HG02852 (cell line): Measurements from ENCODE around the gene TSSK3.

ENCODE experiments used
- ATAC-seq: cut with Tn5 transposase; IDR thresholded peaks from one replicate; pipeline ENCODE4 v1.9.1; 2021; ENCODE audit warnings: mild to moderate bottlenecking, moderate library complexity; ENCODE audit not compliant: unreplicated experiment

Gene TSSK3, protein sequence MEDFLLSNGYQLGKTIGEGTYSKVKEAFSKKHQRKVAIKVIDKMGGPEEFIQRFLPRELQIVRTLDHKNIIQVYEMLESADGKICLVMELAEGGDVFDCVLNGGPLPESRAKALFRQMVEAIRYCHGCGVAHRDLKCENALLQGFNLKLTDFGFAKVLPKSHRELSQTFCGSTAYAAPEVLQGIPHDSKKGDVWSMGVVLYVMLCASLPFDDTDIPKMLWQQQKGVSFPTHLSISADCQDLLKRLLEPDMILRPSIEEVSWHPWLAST

DNA sequence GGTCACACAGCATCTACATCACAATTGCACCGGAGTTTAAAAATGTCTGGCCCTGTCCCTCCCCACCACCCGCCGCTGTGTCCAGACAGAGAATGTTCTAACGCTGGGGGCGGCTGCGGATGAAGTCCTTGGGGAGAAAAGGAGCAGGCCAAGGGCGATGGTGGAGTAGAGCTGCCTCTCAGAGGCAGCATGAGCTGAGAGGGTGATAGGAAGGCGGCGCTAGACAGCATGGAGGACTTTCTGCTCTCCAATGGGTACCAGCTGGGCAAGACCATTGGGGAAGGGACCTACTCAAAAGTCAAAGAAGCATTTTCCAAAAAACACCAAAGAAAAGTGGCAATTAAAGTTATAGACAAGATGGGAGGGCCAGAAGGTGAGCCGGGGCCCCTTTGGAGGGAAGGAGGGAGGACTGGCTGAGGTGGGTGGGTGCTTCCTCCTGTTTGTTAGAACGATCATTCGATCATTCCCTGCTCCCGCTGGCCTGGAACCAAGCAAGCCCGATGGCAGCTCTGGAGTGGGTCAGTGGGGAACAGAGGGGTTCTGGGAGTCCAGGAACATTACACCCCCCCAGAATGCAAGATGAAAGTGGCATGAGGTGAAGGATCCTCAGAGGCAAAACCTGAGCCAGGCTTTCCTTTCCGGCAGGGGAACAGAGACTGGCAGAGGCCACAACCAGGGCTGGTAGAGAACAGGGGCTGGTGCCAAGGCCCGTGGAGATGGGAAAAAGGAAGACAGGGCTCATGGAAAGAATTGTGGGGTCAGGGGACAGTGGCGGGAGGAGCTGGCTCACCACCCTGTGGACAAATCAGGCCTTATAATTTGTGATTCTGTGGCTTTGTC, at the start of gene TSSK3, which contains the start of gene FAM229A:
Gene TSSK3 (plus strand): TSS at position 66 of the 840 bp plus-strand sequence. CDS start 163 bp downstream, at position 229.
Gene FAM229A (minus strand): TSS at position 12 of the 840 bp plus-strand sequence. CDS start 394 bp downstream, outside the sequence.
- ATAC-seq = no peak

GRCh38 chr1:32316903-32317277, 45.4 kb upstream of the TSSK3 start:
- peak; percentile 31 for ATAC-seq

DNA sequence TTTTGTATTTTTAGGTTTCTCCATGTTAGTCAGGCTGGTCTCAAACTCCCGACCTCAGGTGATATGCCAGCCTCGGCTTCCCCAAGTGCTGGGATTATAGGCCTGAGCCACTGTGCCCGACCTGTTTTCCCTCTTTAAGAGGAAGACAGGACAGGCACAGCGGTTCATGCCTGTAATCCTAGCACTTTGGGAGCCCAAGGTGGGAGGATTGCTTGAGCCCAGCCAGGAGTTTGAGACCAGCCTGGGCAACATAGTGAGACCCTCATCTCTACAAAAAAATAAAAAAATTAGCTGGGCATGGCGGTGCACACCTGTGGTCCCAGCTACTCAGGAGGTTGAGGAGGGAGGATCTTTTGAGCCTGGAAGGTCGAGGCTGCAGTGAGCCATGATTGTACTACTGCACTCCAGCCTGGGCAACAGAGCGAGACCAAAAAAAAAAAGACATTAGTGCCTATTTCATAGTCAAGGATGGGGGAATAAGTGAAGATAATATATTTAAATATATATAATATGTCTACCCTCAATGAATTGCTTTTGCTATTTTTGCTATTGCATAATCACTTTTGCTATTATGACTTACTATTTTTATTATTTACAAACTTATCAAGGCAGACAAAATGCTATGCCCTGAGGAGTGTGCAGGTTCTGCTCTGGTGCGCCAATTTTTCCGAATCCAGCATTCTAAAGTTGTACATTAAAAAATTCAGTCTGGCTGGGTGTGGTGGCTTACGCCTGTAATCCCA, 44.0 kb upstream of the TSSK3 start:
- ATAC-seq = no peak

DNA sequence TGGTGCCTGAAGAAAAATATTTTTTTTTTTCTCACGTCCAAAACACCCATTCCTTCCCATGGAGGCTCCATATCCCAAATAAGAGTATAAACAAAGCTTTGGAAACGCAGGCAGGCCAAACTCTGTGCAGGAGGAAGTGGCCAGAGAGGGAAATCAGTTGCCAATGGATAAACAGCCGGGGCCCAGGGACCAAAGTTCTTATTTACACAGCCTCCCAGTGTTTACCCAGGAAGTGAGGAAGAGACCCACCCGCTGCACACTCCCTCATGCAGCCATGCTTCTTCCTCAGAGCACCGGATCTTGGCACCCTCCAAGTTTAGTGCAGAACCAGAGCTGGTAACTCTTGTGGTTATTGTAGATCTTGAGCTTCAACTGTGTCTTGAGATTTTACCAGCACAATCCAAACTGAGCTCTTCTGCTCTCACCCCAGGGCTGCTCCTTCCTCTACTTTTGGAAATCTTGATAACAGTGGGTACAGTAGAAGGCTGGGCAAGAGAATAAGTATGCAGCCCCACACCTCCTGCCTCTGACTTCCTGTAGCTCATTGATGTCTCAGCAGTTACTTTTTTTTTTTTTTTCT, 40.5 kb upstream of the TSSK3 start:
- no peak for ATAC-seq

DNA sequence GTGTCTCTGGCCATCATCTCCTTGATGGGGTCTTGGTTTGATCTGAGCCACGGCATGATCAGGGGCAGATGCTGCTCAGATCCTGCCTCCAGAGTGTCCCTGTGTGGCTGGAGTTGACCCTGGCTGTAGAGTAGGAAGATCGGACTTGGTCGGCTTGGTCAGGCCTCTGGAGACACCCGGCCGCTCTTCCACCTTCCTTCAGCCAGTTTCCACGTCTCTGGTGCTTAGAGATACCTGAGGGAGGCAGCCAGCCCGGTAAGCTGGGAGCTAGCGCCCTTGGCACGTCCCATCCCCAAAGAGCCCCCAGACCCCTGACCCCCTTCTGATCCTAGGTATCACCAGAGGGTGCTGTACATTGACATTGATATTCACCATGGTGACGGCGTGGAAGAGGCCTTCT, 35.1 kb upstream of the TSSK3 start:
- no peak for ATAC-seq

GRCh38 chr1:32329931-32330466, 32.3 kb upstream of the TSSK3 start:
- no peak for ATAC-seq

DNA sequence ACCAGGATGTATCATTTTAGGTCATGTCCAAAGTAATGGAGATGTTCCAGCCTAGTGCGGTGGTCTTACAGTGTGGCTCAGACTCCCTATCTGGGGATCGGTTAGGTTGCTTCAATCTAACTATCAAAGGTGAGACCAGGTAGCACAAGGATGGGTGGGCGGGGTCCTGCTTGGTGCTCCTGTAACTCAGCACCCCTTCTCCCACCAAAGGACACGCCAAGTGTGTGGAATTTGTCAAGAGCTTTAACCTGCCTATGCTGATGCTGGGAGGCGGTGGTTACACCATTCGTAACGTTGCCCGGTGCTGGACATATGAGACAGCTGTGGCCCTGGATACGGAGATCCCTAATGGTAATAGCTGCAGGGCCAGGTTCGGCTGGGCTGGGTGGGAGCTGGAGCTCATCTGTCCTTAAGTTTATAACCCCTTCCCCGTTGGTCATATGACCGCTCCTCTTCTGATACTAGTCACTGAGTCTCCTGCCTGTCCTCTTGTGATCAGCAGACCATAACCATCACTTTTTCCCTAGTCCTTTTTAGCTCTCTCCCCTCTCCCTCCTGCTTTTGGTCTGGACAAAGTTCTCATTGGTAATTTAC, 31.7 kb upstream of the TSSK3 start:
- ATAC-seq = no peak

- no peak for ATAC-seq
Observed at GRCh38 chr1:32331549-32331948, 30.8 kb upstream of the TSSK3 start.

DNA sequence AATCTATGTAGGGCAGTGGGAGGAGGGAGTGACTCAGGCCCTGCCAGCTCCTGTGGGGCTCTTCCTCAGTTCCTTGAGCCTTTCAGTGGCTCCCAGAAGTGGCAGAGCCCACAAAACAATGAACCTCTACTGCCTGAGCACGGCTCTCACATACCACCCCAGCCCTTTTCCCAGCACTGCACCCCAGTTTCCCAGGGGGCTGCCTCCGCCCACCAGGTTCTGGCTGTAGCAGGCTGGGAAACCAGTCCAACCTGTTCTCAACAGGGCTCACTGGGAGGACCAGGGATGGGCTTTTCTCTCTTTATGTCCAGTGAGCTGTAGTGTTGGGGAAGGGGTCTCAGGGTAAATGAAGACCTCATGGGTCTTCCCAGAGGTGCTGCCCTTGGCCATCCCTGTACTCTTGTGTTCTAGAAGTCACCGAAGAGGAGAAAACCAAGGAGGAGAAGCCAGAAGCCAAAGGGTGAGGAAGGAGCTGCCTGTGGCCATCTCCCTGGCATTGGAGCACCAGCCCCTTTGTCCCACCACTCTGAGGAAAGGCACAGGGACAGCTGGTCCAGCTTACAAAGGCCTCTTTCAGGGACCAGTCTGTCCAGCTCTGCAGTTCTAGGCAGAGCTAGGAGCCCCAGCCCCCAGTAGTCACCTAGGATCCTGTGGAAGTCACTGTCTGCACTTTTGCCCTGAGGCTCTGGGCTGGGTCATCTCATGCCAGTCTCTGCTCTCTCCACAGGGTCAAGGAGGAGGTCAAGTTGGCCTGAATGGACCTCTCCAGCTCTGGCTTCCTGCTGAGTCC, 29.9 kb upstream of the TSSK3 start:
- no peak for ATAC-seq

DNA sequence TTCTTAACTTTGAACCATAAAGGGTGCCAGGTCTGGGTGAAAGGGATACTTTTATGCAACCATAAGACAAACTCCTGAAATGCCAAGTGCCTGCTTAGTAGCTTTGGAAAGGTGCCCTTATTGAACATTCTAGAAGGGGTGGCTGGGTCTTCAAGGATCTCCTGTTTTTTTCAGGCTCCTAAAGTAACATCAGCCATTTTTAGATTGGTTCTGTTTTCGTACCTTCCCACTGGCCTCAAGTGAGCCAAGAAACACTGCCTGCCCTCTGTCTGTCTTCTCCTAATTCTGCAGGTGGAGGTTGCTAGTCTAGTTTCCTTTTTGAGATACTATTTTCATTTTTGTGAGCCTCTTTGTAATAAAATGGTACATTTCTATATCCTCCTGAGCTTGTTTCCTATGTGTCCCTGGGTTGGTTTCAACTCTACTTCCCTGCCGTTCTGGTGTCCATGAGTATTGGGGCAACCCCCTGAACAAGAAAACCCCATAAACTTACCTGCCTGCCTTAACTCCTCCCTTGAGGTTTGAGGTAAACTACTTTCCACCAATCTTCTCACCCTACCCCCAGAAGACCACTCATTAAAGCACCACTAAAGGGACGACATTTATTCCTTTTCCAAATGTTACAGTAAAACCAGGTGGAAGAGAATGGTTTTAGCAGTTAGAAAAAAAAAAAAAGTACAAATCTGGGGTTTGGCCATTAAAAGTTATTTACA, 28.9 kb upstream of the TSSK3 start:
- no peak for ATAC-seq

GRCh38 chr1:32334274-32334861, 28.0 kb upstream of the TSSK3 start:
- no peak for ATAC-seq

- peak; percentile 15 for ATAC-seq
Observed at GRCh38 chr1:32334864-32335534, 27.3 kb upstream of the TSSK3 start.

DNA sequence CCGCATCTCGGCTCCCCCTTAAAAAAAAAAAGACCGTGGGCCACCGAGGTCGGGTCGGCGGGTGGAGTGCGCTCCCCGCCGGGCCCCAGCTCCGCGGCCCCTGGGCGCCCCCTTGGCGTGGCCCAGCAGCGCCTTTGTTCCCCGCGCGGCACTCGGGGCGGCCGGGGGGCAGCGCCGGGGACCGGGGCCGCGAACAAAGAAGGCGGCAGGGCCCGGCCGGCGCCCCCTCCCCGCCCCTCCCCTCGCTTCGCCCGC, 26.9 kb upstream of the TSSK3 start:
- ATAC-seq = peak; percentile 2

DNA sequence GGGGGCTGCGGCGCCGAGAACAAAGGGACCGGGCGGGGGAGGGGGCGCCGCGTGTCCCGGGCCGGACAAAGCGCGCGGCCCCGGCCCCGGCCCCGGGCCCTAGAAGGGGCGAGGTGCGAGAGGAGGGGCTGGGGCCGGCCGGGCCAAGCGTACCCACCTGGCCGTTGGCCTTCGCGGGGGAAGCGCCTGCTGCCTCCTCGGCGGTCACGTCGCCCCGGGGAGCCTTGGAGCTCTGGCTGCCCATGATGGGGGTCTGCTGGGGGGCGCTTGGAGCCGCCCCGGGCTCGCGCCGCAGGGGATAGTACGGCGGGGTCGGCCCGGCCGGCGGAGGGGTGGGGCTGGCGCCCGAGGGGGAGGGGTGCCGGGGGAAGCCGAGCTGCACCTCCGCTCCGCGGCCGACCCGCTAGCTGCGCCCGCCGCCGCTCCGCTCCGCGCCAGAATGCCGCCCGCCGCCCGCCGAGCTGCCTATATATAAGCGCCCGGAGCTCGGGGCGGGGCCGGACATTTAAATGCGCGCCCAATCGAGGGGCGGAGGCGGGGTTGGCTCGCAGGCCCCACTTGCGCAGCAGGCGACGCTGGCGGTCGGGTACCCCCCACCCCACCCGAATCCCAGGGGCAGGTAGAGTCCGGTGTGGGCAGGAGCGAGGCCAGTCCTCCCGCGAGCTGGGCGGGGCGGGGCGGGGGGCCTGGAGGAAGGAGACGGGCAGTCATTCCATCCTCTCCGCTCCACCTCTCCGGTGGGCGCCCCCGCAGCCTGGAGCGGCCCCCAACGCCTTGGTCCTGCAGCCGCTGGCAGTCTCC, 26.3 kb upstream of the TSSK3 start, which contains the start of gene MARCKSL1:
Gene MARCKSL1 (minus strand): TSS at position 444 of the 801 bp plus-strand sequence. CDS start 200 bp downstream, at position 244.
- peak; percentile 37 for ATAC-seq

DNA sequence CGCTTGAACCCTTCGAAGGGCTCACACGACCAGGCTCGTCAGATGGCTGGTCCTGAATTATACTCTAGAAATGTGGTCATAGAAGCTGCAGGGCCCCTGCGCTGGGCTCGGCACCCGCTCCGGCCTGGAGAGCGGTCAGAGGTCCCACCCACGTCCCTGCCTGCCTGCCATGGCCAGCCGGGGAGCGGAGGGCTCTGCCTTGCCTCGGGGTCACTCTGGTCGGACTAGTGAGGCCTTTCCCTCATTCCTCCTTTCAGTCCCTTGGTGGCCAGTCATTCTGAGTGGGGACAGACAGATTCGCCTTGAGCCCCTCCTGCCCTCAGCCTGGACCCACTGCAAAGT, 25.8 kb upstream of the TSSK3 start:
- no peak for ATAC-seq

DNA sequence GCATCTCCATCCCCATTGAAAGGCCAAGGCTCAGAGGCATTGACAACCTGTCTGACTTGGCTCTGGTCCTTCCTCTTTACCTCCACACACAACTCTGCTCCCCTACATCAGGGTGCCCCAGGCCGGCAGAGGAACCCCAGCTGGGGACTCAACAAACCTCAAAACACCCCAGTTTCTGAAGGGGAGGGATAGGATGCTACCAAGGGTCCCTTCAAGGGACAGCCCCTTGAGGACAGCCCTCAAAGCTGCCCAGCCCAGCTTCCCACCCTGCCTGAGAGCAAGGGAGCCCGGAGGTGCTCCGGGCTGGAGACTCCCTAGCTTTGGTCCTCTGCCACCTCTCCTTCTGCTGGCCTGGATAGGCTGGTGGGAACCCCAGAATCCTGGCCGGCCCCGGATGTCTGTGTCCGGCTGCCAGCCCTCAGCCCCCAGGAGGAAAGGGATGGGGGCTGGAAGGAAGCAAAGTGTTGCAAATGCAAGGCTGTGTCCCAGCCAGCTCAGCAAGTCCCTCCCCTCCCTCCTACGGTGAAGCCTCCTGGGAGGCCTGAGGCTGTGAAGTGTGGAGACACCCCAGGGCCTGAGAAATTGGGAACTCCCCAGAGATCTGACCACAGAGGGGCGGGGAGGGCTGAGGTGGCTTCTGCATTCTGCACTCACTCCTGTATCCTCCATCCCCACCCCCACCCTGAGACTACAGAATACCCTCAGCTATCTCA, 25.2 kb upstream of the TSSK3 start:
- ATAC-seq = peak; percentile 34
